HCT116 (cell line): ENCODE measurements around the gene SH2D6. TPM values are rescaled to one million over a fixed set of nuclear protein-coding genes. Genes with fewer than 3 reads are reported as not detected.

Source experiments
- ATAC-seq: fragments of 200-7000 bp; cut with Tn5 transposase; 2 replicates; pipeline ENCODE4 v1.9.1; 2020; ENCODE audit warnings: mild to moderate bottlenecking, moderate library complexity
- BruUV-seq: library from RNA; stranded (reverse); fragments of 400-500 nt; replicated peaks from 2 replicates; lab custom pipeline; 2021; lab: Mats Ljungman, UMichigan
- CTCF ChIA-PET: fragments of 300-600 bp; sonication (Branson Sonifier 250); formaldehyde crosslinking; loops from one replicate; lab custom pipeline; 2021; ENCODE audit warnings: antibody characterized with exemption; lab: Charles Lee
- POLR2A ChIA-PET: fragments of 300-600, 350-600 bp; sonication (Branson Sonifier 250); formaldehyde crosslinking; loops from one replicate; lab custom pipeline; 2021; ENCODE audit warnings: antibody characterized with exemption; lab: Charles Lee
- RAD21 ChIA-PET, 2 experiments: fragments of 300-600 bp; sonication (Branson Sonifier 250); formaldehyde crosslinking; loops; one replicate each; lab custom pipeline; 2023; ENCODE audit warnings: low total read pairs in 2 of 2; ENCODE audit not compliant: uncharacterized antibody in 2 of 2, unreplicated experiment in 2 of 2, low non-redundant PET in 1 of 2; lab: Charles Lee
- DNase-seq: peaks from one replicate; pipeline ENCODE4 v3.0.0-alpha.2; 2010; ENCODE audit warnings: low read depth, low spot score
- H2AFZ ChIP-seq: fragments of 200-600 bp; shearing (Covaris generic), sonication (generic); 2 replicates; pipeline ENCODE4 v1.6.1; 2017; ENCODE audit warnings: low read depth, mixed run types, mixed read lengths, antibody characterized with exemption, low read length; ENCODE audit not compliant: poor library complexity, severe bottlenecking
- H3K27ac ChIP-seq: 2 replicates; pipeline ENCODE4 v1.5.1; 2012; ENCODE audit warnings: low read depth, low read length
- H3K27me3 ChIP-seq: fragments of 200-600 bp; sonication (generic); 2 replicates; pipeline ENCODE4 v1.6.1; 2016; ENCODE audit warnings: mixed run types, low read length, mixed read lengths; ENCODE audit not compliant: insufficient read depth
- H3K36me3 ChIP-seq, 2 experiments: fragments of 200-500 bp in 1 of 2; fragments of 200-600 bp in 1 of 2; sonication (Bioruptor generic) in 1 of 2; sonication (generic) in 1 of 2; 2 replicates each; pipeline versions ENCODE4 v1.5.1 to v1.6.1; 2014 to 2016; ENCODE audit warnings: low read length in 2 of 2, inconsistent platforms in 1 of 2, mixed read lengths in 1 of 2, mixed run types in 1 of 2; ENCODE audit not compliant: insufficient read depth in 2 of 2, control insufficient read depth in 1 of 2
- H3K4me1 ChIP-seq, 2 experiments: fragments of 200-600 bp in 1 of 2; sonication (generic) in 1 of 2; 2 replicates each; pipeline versions ENCODE4 v1.5.1 to v1.6.1; 2012 to 2017; ENCODE audit warnings: low read length in 2 of 2, inconsistent platforms in 1 of 2, mild to moderate bottlenecking in 1 of 2, mixed read lengths in 1 of 2, mixed run types in 1 of 2, moderate library complexity in 1 of 2; ENCODE audit not compliant: insufficient read depth in 2 of 2, control insufficient read depth in 1 of 2
- H3K4me2 ChIP-seq: fragments of 200-600 bp; sonication (generic); 2 replicates; pipeline ENCODE4 v1.6.1; 2017; ENCODE audit warnings: mixed run types, low read length, mixed read lengths
- H3K4me3 ChIP-seq, 2 experiments: fragments of 200-600 bp in 1 of 2; sonication (generic) in 1 of 2; replicated peaks in 1 of 2; 2 replicates each; pipeline ENCODE4 v1.5.1; 2011 to 2016; ENCODE audit warnings: low read length in 2 of 2, control low read depth in 1 of 2, low read depth in 1 of 2, mild to moderate bottlenecking in 1 of 2, mixed read lengths in 1 of 2, mixed run types in 1 of 2
- H3K79me2 ChIP-seq: fragments of 200-600 bp; sonication (generic); 2 replicates; pipeline ENCODE4 v1.6.1; 2017; ENCODE audit warnings: mild to moderate bottlenecking, mixed run types, low read length, moderate library complexity, mixed read lengths; ENCODE audit not compliant: insufficient read depth
- H3K9ac ChIP-seq: fragments of 200-600 bp; sonication (generic); 2 replicates; pipeline ENCODE4 v1.6.1; 2016; ENCODE audit warnings: low read length, mixed read lengths
- H3K9me2 ChIP-seq: fragments of 200-600 bp; sonication (generic), shearing (Covaris generic); 2 replicates; pipeline ENCODE4 v1.6.1; 2017; ENCODE audit warnings: mixed run types, mild to moderate bottlenecking, moderate library complexity; ENCODE audit not compliant: insufficient read depth
- H3K9me3 ChIP-seq, 2 experiments: fragments of 200-500 bp in 1 of 2; fragments of 200-600 bp in 1 of 2; sonication (Bioruptor generic) in 1 of 2; sonication (generic) in 1 of 2; 2 replicates each; pipeline ENCODE4 v1.6.1; 2014 to 2017; ENCODE audit warnings: low read length in 2 of 2, mixed read lengths in 2 of 2, inconsistent platforms in 1 of 2, low read depth in 1 of 2, mild to moderate bottlenecking in 1 of 2, mixed run types in 1 of 2, moderate library complexity in 1 of 2; ENCODE audit not compliant: control insufficient read depth in 1 of 2, insufficient read depth in 1 of 2
- H4K20me1 ChIP-seq: fragments of 200-600 bp; sonication (generic), shearing (Covaris generic); 2 replicates; pipeline ENCODE4 v1.6.1; 2017; ENCODE audit warnings: mixed run types, mild to moderate bottlenecking, moderate library complexity; ENCODE audit not compliant: insufficient read depth
- ATF3 ChIP-seq: IDR thresholded peaks from 2 replicates; pipeline ENCODE4 v1.6.1; 2012
- CBX3 ChIP-seq: IDR thresholded peaks from 2 replicates; pipeline ENCODE4 v1.6.1; 2012; ENCODE audit warnings: low read depth
- CEBPB ChIP-seq: IDR thresholded peaks from 2 replicates; pipeline ENCODE4 v1.6.1; 2012; ENCODE audit warnings: low read depth
- ELF1 ChIP-seq: IDR thresholded peaks from 2 replicates; pipeline ENCODE4 v1.6.1; 2012; ENCODE audit warnings: low read depth, borderline replicate concordance
- EZH2phosphoT487 ChIP-seq: fragments of 200-600 bp; IDR thresholded peaks from 2 replicates; pipeline ENCODE4 v1.6.1; 2018; ENCODE audit warnings: antibody characterized with exemption, borderline replicate concordance
- FOSL1 ChIP-seq: IDR thresholded peaks from 2 replicates; pipeline ENCODE4 v1.6.1; 2012; ENCODE audit warnings: low read depth
- RAD21 ChIP-seq: IDR thresholded peaks from 2 replicates; pipeline ENCODE4 v1.6.1; 2012; ENCODE audit warnings: low read depth, mild to moderate bottlenecking
- SP1 ChIP-seq: IDR thresholded peaks from 2 replicates; pipeline ENCODE4 v1.6.1; 2012; ENCODE audit warnings: low read depth
- TCF7L2 ChIP-seq: IDR thresholded peaks from 2 replicates; pipeline ENCODE4 v1.7.0; 2011; ENCODE audit warnings: borderline replicate concordance, inconsistent platforms; ENCODE audit not compliant: insufficient read depth, insufficient read length; ENCODE audit errors: extremely low read depth
- YY1 ChIP-seq: IDR thresholded peaks from 2 replicates; pipeline ENCODE4 v1.6.1; 2011; ENCODE audit warnings: low read length, low read depth, moderate library complexity, mild to moderate bottlenecking; ENCODE audit not compliant: insufficient replicate concordance; ENCODE audit errors: extremely low read depth
- ZNF274 ChIP-seq: fragments of 200-500 bp; sonication (Bioruptor generic); IDR thresholded peaks from 2 replicates; pipeline ENCODE4 v1.6.1; 2014; ENCODE audit warnings: mild to moderate bottlenecking, low read depth, low read length, inconsistent platforms
- intact Hi-C: fragments of 100-400 bp; cut with micrococcal nuclease; formaldehyde crosslinking; loops from 2 replicates; pipeline ENCODE4 v1.10.0; 2022
- total RNA-seq: library from RNA; stranded (reverse); gene quantifications from one replicate; pipeline ENCODE4 v1.2.1, GENCODE V29; 2021; ENCODE audit not compliant: unreplicated experiment

SH2D6 gene
- total RNA-seq, 1 experiment from 2014 or later = 2.7 TPM

- H3K9ac ChIP-seq = no peak overlapping the region
- intact Hi-C loops = no loop called here
- peaks cover 0 to 6% of the 10 kb centered on the region in 2 experiments; a peak in 1 of 4 replicates for H3K4me1 ChIP-seq
- ChIA-PET CTCF (interaction anchor here (1.1 kb wide), 1 partner anchor 8 kb away, joined by 3 read pairs; no protein-coding TSS in a partner anchor), RAD21 (no interaction called here), POLR2A (no interaction called here)
- H3K27ac ChIP-seq = no peak overlapping the region
- H3K4me3 ChIP-seq = no peak overlapping the region
- TF ChIP-seq RAD21 (no peak), EZH2phosphoT487 (no peak), ATF3 (no peak), SP1 (no peak), CEBPB (no peak), YY1 (no peak), CBX3 (no peak), ELF1 (no peak), FOSL1 (no peak), ZNF274 (no peak), TCF7L2 (no peak)
- no peaks in the 10 kb centered on the region for H3K27me3 ChIP-seq
- peaks cover 19% of the 10 kb centered on the region; the same call in 1 of the 2 replicates for H3K79me2 ChIP-seq
- peaks cover 15 to 28% of the 10 kb centered on the region in 2 experiments; a peak in 3 of 4 replicates for H3K36me3 ChIP-seq
- no peak for ATAC-seq
- no peak overlapping the region for H3K4me2 ChIP-seq
- BruUV-seq = no TSS peak
- no peak overlapping the region for H2AFZ ChIP-seq
- no peaks in the 10 kb centered on the region for H4K20me1 ChIP-seq
- H3K9me3 ChIP-seq = peaks cover 0 to 4% of the 10 kb centered on the region in 2 experiments; a peak in 1 of 4 replicates
- no peaks in the 10 kb centered on the region for H3K9me2 ChIP-seq
- DNase-seq = no peak
Observed at GRCh38 chr2:85400023-85400422, 18.5 kb upstream of the SH2D6 start.
